Activated B cell treated with CpG ODN at 0.5 μM for 24 hours (primary cell): Measurements from ENCODE around the gene IL1R2. TPM values are rescaled to one million over a fixed set of nuclear protein-coding genes. Genes with fewer than 3 reads are reported as not detected.

ENCODE experiments used
- ATAC-seq: fragments of 200-7000 bp; cut with Tn5 transposase; one replicate; pipeline ENCODE4 v1.10.0; 2021; ENCODE audit warnings: low read depth, mild to moderate bottlenecking, moderate library complexity
- CTCF ChIA-PET: fragments of 350-600 bp; sonication (Branson Sonifier 250); formaldehyde crosslinking; loops from one replicate; lab custom pipeline; 2021; ENCODE audit warnings: antibody characterized with exemption; lab: Charles Lee
- POLR2A ChIA-PET: fragments of 350-600 bp; sonication (Branson Sonifier 250); formaldehyde crosslinking; loops from one replicate; lab custom pipeline; 2021; ENCODE audit warnings: antibody characterized with exemption; lab: Charles Lee
- DNase-seq: peaks from one replicate; pipeline ENCODE4 v3.0.0; 2022
- H3K27ac Mint-ChIP-seq: one replicate; pipeline ENCODE4 v1.8.0; 2020; ENCODE audit warnings: mixed read lengths
- H3K27me3 Mint-ChIP-seq: one replicate; pipeline ENCODE4 v1.8.0; 2021; ENCODE audit warnings: mixed read lengths
- H3K36me3 Mint-ChIP-seq: one replicate; pipeline ENCODE4 v1.8.0; 2021; ENCODE audit warnings: low read depth, mixed read lengths
- H3K4me1 Mint-ChIP-seq: one replicate; pipeline ENCODE4 v1.8.0; 2021; ENCODE audit warnings: mixed read lengths
- H3K4me3 Mint-ChIP-seq: one replicate; pipeline ENCODE4 v1.8.0; 2020; ENCODE audit warnings: mild to moderate bottlenecking, mixed read lengths
- H3K9me3 Mint-ChIP-seq: one replicate; pipeline ENCODE4 v1.8.0; 2020; ENCODE audit warnings: mixed read lengths
- CTCF ChIP-seq: fragments of 200-600 bp; IDR thresholded peaks from one replicate; pipeline ENCODE4 v1.8.0; 2022; ENCODE audit warnings: antibody characterized with exemption, mild to moderate bottlenecking
- intact Hi-C: fragments of 100-400 bp; cut with micrococcal nuclease; formaldehyde crosslinking; loops from one replicate; pipeline ENCODE4 v1.15.1; 2024
- total RNA-seq: library from RNA; stranded (reverse); gene quantifications from 2 replicates; pipeline ENCODE4 v1.2.3, GENCODE V29; 2022

The IL1R2 gene
- total RNA-seq, 1 donor from 2014 or later, result not detected

- TF ChIP-seq CTCF, result no peak
- Mint-ChIP-seq H3K4me3 (no peak overlapping the region), H3K27me3 (peaks cover 15% of the 10 kb centered on the region), H3K4me1 (no peaks in the 10 kb centered on the region), H3K27ac (no peak overlapping the region), H3K36me3 (no peaks in the 10 kb centered on the region), H3K9me3 (peaks cover 5% of the 10 kb centered on the region)
- DNase-seq (no peak), ATAC-seq (no peak)
- POLR2A ChIA-PET, result no interaction called here
- intact Hi-C loops, result no loop called here
- CTCF ChIA-PET, result no interaction called here
Measured at GRCh38 chr2:101975171-101975870, 16.4 kb upstream of the IL1R2 start.

DNA sequence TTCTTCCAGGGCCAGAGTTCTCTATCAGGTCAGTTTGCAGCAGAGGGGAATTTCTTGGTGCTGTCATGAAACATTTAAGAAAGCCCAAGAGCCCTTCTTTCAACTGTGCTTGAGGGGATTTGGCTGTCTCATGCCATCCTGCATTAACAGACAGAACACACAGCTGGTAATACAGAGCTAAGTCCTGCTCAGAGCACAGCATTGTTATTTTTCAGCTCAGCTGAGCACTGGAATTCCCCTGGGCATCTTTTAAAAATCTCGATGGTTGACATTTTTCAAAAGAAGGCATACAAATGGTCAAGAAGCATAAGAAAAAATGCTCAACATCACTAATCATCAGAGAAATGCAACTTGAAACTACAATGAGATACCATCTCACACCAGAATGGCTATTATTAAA lies 14.9 kb upstream of the IL1R2 start:
- peaks cover 13% of the 10 kb centered on the region for H3K27me3 Mint-ChIP-seq
- H3K27ac Mint-ChIP-seq, result no peak overlapping the region
- ATAC-seq (no peak), DNase-seq (no peak)
- ChIA-PET POLR2A (interaction anchor here (0.7 kb wide), 1 partner anchor 497 kb away, joined by 4 read pairs; no protein-coding TSS in a partner anchor), CTCF (no interaction called here)
- TF ChIP-seq CTCF, result no peak
- peaks cover under 1% of the 10 kb centered on the region for H3K9me3 Mint-ChIP-seq
- no peak overlapping the region for H3K4me3 Mint-ChIP-seq
- intact Hi-C loops, result no loop called here
- H3K4me1 Mint-ChIP-seq, result no peaks in the 10 kb centered on the region
- no peaks in the 10 kb centered on the region for H3K36me3 Mint-ChIP-seq

GRCh38 chr2:101980368-101980767 lies 11.4 kb upstream of the IL1R2 start:
- DNase-seq (no peak), ATAC-seq (no peak)
- no peaks in the 10 kb centered on the region for H3K27me3 Mint-ChIP-seq
- no peak overlapping the region for H3K27ac Mint-ChIP-seq
- TF ChIP-seq CTCF, result no peak
- H3K4me3 Mint-ChIP-seq, result no peak overlapping the region
- CTCF ChIA-PET, result no interaction called here
- no peaks in the 10 kb centered on the region for H3K9me3 Mint-ChIP-seq
- POLR2A ChIA-PET, result no interaction called here
- H3K36me3 Mint-ChIP-seq, result no peaks in the 10 kb centered on the region
- H3K4me1 Mint-ChIP-seq, result no peaks in the 10 kb centered on the region
- intact Hi-C loops, result no loop called here

DNA sequence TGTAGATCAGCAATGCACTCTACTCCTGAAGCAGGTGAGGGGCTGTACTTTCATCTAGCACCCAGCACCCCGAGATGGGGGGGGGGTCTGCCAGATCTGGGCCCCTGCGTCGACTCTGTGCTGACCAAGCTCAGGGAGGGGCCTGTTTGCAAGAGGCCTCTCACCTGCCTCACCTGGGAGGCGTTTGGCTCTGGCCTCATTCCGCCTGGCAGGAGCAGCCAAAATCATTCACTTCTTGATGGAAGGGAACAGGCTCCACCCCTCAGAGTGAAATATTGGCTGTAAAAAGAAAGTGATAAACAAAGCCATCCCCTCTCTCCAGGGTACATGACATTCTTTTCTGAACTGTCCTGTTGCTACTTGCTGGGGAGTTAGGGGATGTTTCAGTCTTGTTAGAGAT lies 10.7 kb upstream of the IL1R2 start:
- no peak for TF ChIP-seq CTCF
- CTCF ChIA-PET, result no interaction called here

DNA sequence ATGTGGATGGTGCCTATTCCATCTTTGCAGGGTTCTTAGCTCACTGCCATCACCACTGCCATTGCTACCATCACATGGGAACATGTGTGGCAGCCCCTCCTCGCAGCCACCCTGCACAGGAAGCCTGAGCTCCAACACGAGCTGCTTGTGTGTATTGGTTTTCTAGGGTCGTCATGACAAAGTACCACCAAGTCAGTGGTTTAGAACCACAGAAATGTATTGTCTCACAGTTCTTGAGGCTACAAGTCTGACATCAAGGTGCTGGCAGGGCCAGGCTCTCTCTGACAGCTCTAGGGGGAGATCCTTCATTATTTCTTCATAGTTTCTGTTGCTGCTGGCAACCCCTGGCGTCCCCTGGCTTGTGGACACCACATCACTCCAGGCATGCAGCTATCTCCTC lies 10.3 kb upstream of the IL1R2 start:
- CTCF ChIA-PET, result no interaction called here
- intact Hi-C loops, result no loop called here
- TF ChIP-seq CTCF, result no peak

More for the DNA sequence above, 10.7 kb upstream of the IL1R2 start:
- intact Hi-C loops, result no loop called here
- Mint-ChIP-seq H3K36me3 (no peaks in the 10 kb centered on the region), H3K27me3 (no peaks in the 10 kb centered on the region), H3K9me3 (no peaks in the 10 kb centered on the region), H3K4me1 (no peaks in the 10 kb centered on the region), H3K27ac (no peak overlapping the region), H3K4me3 (no peak overlapping the region)
- POLR2A ChIA-PET, result no interaction called here
- DNase-seq, result no peak
- no peak for ATAC-seq

More for the DNA sequence above, 10.3 kb upstream of the IL1R2 start:
- DNase-seq (no peak), ATAC-seq (no peak)
- H3K27ac Mint-ChIP-seq, result no peak overlapping the region
- H3K4me3 Mint-ChIP-seq, result no peak overlapping the region
- no peaks in the 10 kb centered on the region for H3K4me1 Mint-ChIP-seq
- no peaks in the 10 kb centered on the region for H3K36me3 Mint-ChIP-seq
- POLR2A ChIA-PET, result no interaction called here
- peaks cover under 1% of the 10 kb centered on the region for H3K27me3 Mint-ChIP-seq
- no peaks in the 10 kb centered on the region for H3K9me3 Mint-ChIP-seq
